Activated gamma-delta T cell treated with Interleukin-2 at 50 U/mL for 16 hours (primary cell): ENCODE measurements around the gene TNFSF15.

Experiments used
- DNase-seq: peaks from one replicate; pipeline ENCODE4 v3.0.0-alpha.2; 2020

Gene TNFSF15

DNA sequence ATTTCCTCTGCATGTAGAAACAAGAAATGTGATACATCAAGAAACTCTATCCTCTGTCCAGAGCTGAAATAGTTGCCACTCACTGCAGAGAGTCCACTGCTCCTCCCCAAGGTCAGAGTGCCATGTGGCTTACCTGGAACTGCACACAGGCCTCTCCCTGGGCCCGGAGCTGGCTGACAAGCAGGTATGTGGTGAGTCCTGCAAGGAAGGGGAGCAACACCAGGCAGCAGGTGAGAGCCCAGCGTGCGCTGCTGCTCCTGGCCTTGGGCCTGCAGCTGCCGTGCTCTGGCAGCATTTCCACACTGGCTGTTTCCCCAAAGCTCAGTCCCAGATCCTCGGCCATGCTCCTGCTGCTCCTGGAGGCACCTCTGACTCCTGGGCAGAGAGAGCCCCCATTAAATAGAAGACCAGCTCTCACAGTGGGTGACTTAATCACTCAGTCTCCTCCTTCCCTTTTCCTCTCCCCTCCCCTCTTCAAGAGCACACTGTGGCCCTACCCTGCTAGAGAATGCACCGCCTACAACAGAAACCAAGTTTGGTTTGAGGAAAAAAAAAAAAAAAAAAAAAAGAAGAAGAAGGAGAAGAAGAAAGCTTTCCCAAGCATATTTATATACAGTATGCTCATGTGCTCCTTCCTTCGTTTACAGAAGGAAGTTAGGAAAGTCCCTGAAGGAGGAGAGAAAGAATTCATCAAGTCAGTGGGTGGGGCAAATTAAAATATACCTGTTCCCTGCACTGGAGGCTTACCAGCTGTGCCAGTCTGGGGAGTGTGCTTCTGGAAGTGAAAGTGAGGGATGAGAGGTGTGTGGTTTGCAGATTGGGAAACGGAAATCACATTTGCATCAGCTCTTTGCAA is at the start of gene TNFSF15:
Gene TNFSF15 (minus strand): TSS at position 370 of the 856 bp plus-strand sequence. CDS start 27 bp downstream, at position 343.
- no peak for DNase-seq

DNA sequence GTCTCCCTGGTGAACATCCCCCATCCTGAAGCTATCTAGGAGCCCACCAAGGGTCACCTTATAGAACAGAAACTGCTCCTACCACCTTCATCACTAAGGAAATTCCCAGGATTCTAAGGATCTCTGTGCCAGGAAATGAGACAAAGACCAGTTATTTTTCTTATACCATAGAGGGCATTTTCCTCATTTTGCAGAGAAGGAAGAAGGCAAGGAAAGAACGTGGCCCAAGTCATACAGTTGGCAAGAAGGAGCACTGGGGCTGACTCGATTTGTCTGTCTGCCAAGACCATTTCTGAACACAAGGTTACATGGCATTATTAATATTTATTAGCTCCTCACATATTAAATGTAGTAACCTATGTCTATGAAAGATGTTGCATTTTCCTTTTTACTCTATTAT is 49.6 kb upstream of the TNFSF15 start:
- no peak for DNase-seq

DNA sequence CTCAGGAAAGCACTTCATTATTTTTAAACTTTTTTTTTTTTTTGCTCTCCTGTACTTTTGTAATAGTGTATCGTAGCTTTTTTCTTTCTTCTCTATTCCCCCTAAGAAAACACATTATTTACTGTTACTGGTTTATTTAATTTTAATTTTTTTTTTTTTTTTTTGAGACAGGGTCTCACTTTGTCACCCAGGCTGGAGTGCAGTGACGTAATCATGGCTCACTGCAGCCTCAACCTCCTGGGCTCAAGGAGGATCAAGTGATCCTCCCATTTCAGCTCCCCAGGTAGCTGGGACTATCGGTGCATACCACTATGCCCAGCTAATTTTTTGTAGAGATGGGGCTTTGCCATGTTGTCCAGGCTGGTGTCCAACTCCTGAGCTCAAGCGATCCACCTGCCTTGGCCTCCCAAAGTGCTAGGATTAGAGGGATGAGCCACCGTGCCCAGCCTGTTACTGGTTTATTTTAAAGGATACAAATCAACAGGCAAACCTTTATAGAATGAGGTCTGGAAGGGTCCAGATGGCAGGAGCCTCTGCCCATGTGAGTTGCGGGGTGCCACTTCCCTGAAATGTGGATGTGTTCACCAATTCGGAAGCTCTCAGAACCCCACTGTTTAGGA is 49.0 kb upstream of the TNFSF15 start:
- DNase-seq, result no peak

DNA sequence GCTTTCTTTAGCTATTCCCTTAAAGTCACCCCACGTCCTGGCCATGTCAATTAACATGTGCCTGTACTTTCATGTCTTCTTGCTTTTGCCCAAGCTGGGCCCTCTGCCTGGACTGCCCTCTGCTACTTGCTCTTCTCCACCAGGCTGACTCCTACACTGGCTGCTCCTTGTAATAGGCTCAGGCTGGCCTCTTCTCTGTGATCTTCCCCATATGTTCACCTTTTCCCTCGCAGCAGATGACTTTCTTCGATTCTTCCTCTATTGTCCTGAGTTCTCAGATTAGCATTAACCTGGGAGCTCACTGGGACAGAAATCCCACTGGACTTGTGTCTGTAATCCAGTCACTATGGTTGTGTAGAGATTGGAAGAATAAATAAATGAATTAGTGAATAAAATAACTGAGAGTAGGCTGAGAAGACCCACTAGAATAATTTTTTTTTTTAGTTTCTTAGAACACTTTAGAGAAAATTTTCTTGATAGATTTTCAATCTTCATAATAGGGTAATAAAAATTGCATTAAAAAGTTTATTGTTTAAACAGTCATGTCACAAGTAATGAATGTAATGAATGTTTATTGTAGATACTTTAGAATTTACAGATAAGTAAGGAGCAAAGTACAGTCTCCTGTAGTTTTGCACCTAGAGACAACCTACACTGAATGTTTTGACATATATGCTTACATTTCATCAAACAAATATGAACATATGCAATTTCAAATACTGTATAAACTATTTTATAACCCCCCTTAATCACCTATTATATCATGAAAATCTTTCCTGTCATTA is 47.4 kb upstream of the TNFSF15 start:
- DNase-seq, result no peak

DNA sequence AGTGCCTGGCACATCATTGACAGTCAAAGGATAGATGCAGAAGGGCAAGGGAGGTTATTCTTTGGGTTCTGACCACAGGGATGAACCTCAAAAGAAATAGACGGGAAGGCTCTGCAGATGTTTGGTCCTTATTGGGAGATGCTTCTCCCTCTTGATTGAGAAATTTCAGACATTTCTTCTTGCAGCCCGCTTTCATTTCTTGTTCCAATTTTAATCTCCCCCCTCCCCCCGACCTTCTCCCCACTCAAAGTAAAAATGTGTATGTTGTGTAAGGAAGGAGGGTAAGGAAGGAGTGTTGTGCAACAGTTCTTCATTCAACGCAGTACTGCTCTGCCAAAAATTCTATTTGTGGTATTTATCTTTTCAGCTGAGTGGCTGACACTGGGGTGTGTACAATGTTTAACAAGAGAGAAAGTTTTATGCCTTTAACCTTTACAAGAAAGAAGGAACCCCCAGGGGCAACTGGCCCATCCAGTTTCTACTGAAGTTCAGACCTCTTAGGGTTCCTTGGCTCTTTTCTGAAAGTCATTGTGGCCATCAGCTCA is 46.3 kb upstream of the TNFSF15 start:
- no peak for DNase-seq

DNA sequence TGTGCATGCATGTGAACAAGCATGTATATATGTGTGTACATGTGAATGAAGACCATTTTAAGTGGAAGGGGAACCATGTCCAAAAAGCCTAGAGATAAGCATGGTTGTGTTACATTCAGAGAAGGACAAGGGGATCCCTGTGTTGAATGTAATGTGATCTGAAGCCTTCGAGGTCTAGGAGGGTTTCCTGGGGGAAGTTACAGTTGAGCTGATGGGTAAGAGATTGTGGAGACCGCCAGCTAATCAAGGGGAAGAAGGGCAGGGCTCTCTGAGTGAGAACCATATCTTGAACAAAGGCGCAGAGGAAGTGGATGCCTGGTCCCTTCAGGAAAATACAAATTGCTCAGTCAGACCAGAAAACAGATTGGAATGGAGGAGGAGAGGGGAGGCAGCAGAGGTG is 45.5 kb upstream of the TNFSF15 start:
- no peak for DNase-seq

DNA sequence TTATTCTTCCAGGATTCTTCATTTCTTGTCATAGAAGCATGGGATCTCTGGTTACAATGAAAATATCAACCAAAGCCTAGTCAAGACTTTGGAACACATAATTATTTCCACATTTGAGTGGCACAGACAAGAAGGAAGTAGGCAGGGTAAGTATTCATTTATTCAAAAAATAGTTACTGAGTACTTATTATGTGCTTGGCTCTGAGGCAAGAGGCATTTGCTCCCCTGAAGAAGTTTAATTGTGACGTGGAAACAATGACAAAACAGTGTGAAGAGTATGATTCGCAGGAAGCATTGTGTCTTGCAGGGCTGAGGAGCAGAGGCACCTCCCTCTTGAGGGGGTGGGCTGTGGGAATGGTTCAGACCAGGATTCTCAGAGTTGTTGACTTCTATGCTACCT is 45.0 kb upstream of the TNFSF15 start:
- DNase-seq, result no peak

DNA sequence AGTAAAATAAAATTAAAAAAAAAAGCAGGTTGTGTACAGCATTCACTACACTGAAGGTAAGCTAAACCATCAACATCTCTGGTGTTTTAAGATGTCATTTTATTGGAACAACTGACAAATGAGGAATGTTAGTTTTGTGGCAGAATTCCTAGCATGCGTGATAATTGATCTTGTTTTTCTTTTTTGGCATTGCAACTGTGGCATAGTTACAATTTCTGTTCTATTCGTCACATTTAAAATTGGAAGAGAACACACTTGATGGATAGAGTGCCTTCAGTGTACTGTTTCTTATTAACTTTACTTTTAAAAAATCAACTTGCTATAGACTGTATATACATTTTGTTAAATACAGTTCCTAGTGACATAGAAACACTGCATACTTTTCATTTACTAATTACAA is 43.6 kb upstream of the TNFSF15 start:
- DNase-seq, result no peak

DNA sequence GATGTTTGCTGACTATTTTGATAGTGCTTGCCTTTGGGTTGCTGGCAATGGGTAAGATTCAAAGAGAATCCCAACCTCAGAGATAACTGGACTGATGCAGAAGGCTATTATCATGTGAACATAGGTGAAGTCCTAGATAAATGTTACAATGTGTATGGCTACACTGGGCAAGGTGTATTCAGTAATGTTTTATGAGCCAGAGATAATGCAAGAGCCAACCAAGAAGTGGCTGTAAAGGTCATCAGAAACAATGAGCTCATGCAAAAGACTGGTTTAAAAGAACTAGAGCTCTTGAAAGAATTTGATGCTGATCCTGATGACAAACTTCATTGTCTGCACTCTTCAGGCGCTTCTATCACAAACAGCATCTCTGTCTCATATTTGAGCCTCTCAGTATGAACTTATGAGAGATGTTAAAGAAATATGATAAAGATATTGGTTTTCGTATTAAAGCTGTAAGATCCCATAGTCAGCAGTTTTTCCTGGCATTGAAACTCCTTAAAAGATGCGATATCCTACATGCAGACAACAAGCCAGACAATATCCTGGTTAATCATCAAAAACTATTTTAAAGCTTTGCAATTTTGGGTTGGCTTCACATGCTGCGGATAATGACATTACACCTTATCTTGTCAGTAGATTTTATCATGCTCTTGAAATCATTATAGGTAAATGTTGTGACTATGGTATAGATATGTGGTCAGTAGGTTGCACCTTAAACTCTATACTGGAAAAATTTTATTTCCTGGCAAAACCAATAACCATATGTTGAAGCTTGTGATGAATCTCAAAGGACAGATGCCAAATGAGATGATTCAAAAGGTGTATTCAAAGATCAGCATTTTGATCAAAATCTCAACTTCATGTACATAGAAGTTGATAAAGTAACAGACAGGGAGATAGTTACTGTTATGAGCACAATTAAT is 41.9 kb upstream of the TNFSF15 start:
- no peak for DNase-seq

DNA sequence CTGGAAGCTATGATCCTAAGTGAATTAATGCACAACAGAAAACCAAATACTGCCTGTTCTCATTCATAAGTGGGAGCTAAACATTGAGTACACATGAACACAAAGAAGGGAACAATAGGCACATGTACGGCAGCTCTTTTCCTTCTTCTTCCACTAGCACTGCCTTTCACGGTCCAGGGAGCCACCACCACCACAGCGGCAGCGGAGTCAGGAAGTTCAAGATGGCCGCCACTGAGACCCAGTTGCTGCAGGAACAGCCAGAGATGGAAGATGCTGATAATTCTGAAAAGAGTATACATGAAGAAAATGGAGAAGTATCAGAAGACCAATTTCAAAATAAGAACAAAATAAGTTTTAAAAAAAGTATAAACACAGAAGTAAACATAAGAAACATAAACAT is 39.5 kb upstream of the TNFSF15 start:
- DNase-seq, result no peak

DNA sequence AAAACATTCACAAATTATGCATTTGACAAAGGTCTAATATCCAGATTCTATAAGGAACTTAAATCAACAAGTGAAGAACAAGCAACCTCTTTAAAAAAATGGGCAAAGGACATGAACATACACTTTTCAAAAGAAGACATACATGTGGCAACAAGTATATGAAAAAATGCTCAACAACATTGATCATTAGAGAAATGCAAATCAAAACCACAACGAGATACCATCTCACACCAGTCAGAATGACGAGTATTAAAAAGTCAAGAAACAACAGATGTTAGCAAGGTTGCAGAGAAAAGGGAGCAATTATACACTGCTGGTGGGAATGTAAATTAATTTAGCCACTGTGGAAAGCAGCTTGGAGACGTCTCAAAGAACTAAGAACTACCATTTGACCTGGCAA is 38.9 kb upstream of the TNFSF15 start:
- DNase-seq, result no peak

DNA sequence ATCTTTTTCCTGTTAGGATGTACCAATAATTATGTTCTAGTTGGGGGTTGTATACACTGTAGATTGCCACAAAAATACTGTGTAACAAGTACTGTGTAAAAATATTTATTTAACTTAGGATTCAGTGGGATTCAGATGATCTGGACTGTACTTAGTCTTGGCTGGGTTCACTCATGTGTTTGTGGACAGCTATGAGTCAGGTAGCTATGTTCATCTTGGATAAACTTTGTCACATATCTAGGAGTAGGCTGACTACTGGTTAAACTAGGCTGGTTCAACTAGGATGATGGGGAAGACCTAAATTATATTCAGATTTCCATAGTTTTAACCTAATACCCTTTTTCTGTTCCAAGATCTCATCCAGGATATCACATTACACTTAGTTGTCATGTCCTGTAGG is 32.1 kb upstream of the TNFSF15 start:
- no peak for DNase-seq

DNA sequence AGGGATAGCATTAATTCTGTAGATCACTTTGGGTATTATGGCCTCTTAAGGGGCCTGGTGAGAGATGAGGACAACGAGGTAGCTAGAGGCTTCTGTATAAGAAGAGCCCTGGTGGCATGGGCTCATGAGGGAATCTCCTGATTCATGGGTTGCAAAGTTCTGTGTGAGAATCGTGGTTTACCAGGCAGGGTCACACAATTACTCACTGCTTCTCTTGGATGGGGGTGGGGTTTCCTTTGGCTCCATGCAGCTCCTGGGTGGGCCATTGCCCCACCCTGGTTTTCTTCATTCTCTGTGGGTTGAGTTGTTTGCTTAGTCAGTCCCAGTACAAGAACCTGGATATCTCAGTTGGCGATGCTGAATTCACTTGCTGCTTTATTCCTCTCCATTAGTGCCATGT is 30.9 kb upstream of the TNFSF15 start:
- DNase-seq, result no peak

DNA sequence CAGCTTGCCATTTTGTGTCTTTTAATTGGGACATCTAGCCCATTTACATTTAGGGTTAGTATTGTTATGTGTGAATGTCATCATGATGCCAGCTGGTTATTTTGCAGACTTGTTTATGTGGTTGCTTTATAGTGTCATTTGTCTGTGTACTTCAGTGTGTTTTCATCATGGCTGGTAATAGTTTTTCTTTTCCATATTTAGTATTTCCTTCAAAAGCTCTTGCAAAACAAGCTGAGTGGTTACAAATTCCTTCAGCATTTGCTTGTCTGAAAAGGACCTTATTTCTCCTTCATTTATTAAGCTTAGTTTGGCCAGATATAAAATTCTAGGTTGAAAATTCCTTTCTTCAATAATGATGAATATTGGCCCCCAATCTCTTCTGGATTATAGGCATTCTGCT is 28.5 kb upstream of the TNFSF15 start:
- no peak for DNase-seq

DNA sequence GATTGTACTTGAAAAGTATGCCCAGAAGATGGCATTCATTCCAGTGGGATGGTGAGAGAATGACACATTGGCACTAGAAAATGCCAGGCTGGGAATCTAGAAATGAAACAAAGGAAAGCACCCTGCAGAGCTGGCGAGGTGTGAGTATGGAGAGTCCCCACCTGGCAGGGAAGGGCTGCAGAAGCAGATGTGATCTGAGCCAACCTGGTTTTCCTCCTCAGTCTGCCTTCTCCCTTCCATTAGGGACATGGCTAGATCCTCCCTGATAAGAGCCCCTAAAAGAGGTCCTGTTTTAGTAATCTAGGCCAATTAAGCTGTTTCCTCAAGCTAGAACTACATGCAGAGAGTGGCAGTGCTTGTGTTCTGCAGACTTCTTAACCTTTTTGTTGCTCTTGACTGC is 24.7 kb upstream of the TNFSF15 start:
- no peak for DNase-seq

DNA sequence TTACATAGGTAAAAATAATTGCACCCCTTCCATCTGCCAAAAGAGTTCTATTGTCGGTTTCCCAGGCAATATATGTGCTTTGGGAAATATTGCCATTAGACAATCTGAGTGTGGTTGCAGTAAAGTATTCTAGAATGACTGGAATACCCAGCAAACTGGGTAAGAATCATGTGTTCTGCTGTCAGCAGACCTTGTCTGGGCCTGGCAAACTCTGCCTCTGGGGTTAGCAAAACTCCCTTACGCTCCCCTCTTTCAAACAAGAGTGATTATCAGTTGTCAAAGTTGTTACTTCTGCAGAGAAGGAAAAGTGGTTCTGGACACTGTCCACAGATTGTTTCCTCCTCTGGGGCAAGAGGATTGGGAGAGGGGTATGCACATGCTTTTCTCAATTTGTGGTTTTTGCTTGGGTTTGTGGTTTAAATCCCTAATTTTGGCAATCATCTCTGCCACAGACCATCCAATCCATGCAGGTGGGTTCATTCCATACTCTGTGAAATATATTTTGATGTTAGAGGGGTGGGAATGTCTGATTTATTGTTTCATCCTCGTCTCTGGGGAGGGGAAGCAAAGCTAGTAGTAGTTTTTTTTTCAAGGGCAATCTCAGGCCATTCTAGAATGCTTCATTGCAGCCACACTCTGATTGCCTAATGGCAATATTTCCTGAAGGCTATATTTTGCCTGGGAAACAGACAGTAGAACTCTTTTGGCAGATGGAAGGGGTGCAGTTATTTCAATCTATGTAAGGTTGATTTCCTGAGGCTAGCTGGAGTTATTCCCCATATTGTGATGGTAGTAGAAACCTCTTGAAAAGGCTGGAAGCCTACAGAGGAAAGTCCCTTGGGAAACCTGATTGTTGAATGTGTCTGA is 24.0 kb upstream of the TNFSF15 start:
- DNase-seq, result no peak

DNA sequence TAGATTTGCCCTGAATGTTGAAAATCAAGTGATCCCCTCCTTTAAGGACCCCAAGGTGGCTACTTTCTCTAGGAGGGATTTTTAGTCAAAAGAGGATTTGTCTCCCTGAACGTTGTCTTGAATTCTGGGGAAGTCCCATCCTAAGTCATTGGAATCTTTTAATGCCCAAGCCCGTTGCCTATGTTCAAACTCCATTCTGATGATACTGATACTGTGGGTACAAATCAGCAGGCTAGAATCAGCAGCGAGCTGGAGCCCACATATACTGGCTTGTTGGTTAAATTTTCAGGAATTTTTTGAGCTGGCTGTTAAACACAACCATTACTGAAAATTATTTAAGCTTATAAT is 22.4 kb upstream of the TNFSF15 start:
- DNase-seq, result no peak

DNA sequence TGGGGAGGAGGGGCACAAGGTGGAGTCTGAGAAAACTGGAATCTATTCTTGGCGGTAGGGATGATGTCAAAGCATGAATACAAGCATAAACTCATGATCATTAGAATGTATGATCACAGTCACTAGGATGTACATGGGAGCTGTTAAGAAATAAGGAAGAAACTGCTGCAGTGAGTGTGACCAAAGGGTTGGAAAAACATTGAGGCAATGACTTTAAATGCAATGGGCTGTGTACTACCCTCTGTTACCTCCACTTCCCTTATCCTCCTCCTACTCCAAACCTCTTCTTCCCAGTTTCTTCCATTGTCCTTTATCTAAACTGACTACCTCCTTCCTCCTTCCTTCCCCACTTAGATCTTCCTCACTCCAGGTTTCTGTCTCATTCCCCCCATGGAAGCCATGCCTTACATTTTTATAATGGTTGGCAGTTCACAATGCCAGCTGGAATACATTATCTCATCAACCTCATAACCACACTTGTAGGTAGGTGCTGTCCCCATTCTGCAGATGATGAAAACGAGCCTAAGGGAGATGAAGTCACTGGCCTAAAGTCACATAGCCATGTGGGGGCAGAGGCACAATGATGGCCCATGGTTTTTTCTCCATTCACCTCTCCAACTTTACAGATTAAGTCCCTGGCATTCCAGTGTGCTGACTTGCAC is 21.9 kb upstream of the TNFSF15 start:
- no peak for DNase-seq

DNA sequence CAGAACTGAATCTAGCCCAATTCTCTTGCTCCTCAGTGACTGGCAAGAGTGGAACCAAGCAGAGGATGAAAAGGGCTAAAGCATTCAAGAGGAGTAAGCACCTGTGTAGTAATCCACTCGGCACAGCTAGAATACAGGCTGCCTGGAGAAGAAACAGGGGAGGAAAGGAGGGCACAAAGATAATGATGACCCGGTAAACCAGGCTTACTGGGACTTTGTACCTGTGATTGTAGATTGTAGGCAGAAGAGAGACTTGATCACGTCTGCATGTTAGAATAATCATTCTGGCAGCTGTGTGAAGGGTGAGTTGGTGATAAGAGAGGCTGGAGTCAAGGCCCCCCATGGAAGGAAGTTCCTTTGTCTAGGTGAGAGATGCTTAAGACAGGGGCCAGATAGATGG is 20.6 kb upstream of the TNFSF15 start:
- no peak for DNase-seq

DNA sequence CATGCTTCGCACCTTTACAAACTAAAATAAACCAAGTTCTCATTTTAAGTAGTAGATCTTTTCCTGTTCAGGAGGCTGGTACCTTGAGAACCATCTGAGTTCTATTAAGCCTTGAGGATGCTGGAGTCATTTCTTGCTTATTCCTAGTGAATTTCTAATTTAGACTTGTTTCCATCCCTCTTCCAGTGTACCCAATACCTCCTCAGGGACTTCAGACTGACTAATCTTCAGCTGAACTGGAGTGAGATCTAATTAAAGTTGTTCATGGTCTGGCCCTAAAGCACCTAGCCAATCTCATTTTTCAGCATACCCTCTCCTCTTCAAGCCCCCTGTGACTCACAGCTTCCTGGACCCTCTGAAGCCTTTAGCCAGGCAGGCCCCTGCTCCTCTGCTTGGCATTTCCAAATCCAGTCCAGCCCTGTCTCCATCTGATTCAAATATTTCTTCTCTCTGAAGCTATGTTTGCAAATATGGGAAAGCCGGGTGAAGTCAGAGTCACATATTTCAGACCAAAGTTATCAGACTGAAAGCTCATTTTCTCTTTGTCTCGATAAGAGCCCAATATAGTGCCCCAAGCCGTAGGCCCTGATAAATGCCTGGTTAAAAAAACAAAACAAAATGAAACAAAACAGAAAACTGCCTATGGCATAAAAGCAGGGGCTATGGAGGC is 19.4 kb upstream of the TNFSF15 start:
- DNase-seq, result no peak
